ENCODE measurements around the gene FSTL5. TPM values are rescaled to one million over a fixed set of nuclear protein-coding genes. Genes with fewer than 3 reads are reported as not detected.

FSTL5 gene
- total and polyA plus RNA-seq, 2 of the 8 experiments (the other 6 are each of a cell fraction or from before 2014, with no cell fraction given), result 0.09 to 0.32 TPM

- Histone ChIP-seq H3K9me3 (ENCODE audit: insufficient read depth in 2 of 2, low read depth in 1 of 2, low read length in 1 of 2) (no peaks in the 10 kb centered on the region), H2BK12ac (ENCODE audit: low read depth, low read length) (no peak overlapping the region), H2BK15ac (ENCODE audit: low read length) (no peak overlapping the region), H3K79me1 (ENCODE audit: low read depth, low read length) (no peaks in the 10 kb centered on the region), H2BK5ac (ENCODE audit: low read depth, low read length) (no peak overlapping the region), H3K23ac (ENCODE audit: insufficient read length) (no peak overlapping the region), H4K20me1 (replicated peaks in 1 of 2; ENCODE audit: control insufficient read depth in 1 of 2, insufficient read depth in 2 of 2, low read length in 2 of 2) (no peaks in the 10 kb centered on the region), H2BK20ac (ENCODE audit: low read length) (no peak overlapping the region), H3K56ac (replicated peaks; ENCODE audit: insufficient read length, low read depth, low read length) (no peak overlapping the region), H3K4me3 (ENCODE audit: extremely low read depth in 1 of 4, insufficient read depth in 2 of 4, low read depth in 3 of 4, low read length in 4 of 4) (no peak overlapping the region), H4K91ac (replicated peaks; ENCODE audit: insufficient read length, low read length) (no peak overlapping the region), H2AFZ (ENCODE audit: low read length) (no peak overlapping the region), H2AK5ac (ENCODE audit: low read depth, low read length) (no peak overlapping the region), H3K27me3 (replicated peaks in 1 of 4; ENCODE audit: control insufficient read depth in 3 of 4, extremely low read depth in 1 of 4, insufficient read depth in 3 of 4, low read length in 3 of 4) (no peaks in the 10 kb centered on the region), H3K14ac (ENCODE audit: insufficient read length) (no peak overlapping the region), H3K23me2 (ENCODE audit: low read depth, low read length) (no peaks in the 10 kb centered on the region), H3K36me3 (ENCODE audit: control insufficient read depth in 2 of 4, insufficient read depth in 4 of 4, low read length in 3 of 4) (no peaks in the 10 kb centered on the region), H3K9ac (replicated peaks in 1 of 4; ENCODE audit: extremely low read depth in 1 of 4, low read depth in 3 of 4, low read length in 3 of 4) (no peak overlapping the region), H3K27ac (ENCODE audit: low read depth, low read length) (no peak overlapping the region), H4K5ac (ENCODE audit: insufficient read length, low read depth, low read length) (no peak overlapping the region), H2BK120ac (replicated peaks; ENCODE audit: low read depth, low read length) (no peak overlapping the region), H3K79me2 (ENCODE audit: control insufficient read depth in 1 of 2, insufficient read depth in 2 of 2, low read length in 2 of 2) (no peaks in the 10 kb centered on the region), H3K4me2 (ENCODE audit: insufficient read depth in 1 of 2, low read depth in 2 of 2, low read length in 2 of 2) (no peak overlapping the region), H3K18ac (ENCODE audit: extremely low read depth, low read length) (no peak overlapping the region), H4K8ac (ENCODE audit: extremely low read depth, insufficient read depth, low read length) (no peak overlapping the region), H3K4ac (replicated peaks; ENCODE audit: insufficient read length, low read depth, low read length) (no peak overlapping the region), H3K4me1 (replicated peaks in 1 of 4; ENCODE audit: control insufficient read depth in 3 of 4, insufficient read depth in 4 of 4, low read length in 3 of 4) (peaks cover 0 to 31% (median 6%) of the 10 kb centered on the region in 4 experiments; a peak in 3 of 7 replicates)
- TF ChIP-seq MAFK (IDR thresholded peaks at IDR 0.05; ENCODE audit: low read depth, low read length) (peak; percentile 30; the same call in 1 of the 2 replicates), CEBPB (IDR thresholded peaks at IDR 0.05; ENCODE audit: low read depth, low read length) (0 out of 2 replicates have a peak, but pooled peaks have one; percentile 45), CTCF (IDR thresholded peaks at IDR 0.05; ENCODE audit: control extremely low read depth in 1 of 3, insufficient read depth in 1 of 3, low read depth in 1 of 3, low read length in 3 of 3) (no peak)
- 46% methylated on average over 1 of the region's 1 CpG; no CpG with 5 or more reads in 1 of the 2 experiments for WGBS, 2 experiments (ENCODE audit: extremely low coverage in 1 of 2, insufficient coverage in 1 of 2, insufficient read length in 1 of 2, insufficient replicate concordance in 2 of 2, low coverage in 1 of 2, low lambda C conversion rate in 2 of 2, missing lambda C conversion rate in 1 of 2)
- no peak for DNase-seq (ENCODE audit: low read depth in 1 of 2, low spot score in 2 of 2)
- ChIA-PET CTCF (ENCODE audit: partially characterized antibody) (no interaction called here), POLR2A (ENCODE audit: partially characterized antibody) (no interaction called here)
- FAIRE-seq, result no peak
Measured at GRCh38 chr4:162102713-162103112, 61.1 kb downstream of the FSTL5 start.

All from H1 (cell line).